B cell (primary cell): ENCODE data around the gene RNH1. TPM values are rescaled to one million over a fixed set of nuclear protein-coding genes. Genes with fewer than 3 reads are reported as not detected.

Experiments used
- ATAC-seq: fragments of 200-7000 bp; cut with Tn5 transposase; one replicate; pipeline ENCODE4 v1.10.0; 2021; ENCODE audit warnings: low read depth, mild to moderate bottlenecking, moderate number of reproducible peaks, moderate library complexity
- CTCF ChIA-PET: fragments of 350-600 bp; sonication (Branson Sonifier 250); formaldehyde crosslinking; loops from one replicate; lab custom pipeline; 2021; ENCODE audit warnings: antibody characterized with exemption, inconsistent platforms; lab: Charles Lee
- POLR2A ChIA-PET: fragments of 350-600 bp; sonication (Branson Sonifier 250); formaldehyde crosslinking; loops from one replicate; lab custom pipeline; 2021; ENCODE audit warnings: antibody characterized with exemption; lab: Charles Lee
- DNase-seq: peaks from one replicate; pipeline ENCODE4 v3.0.0; 2013
- H2AFZ ChIP-seq: 2 replicates; pipeline ENCODE4 v1.6.1; 2012; ENCODE audit warnings: mild to moderate bottlenecking, low read depth, low read length; ENCODE audit not compliant: insufficient read depth, poor library complexity, severe bottlenecking
- H3K27ac ChIP-seq, 2 donors: 1 replicate in 1 of 2; 2 replicates in 1 of 2; pipeline ENCODE4 v1.5.1; 2012 to 2013; ENCODE audit warnings: low read length in 2 of 2, mild to moderate bottlenecking in 2 of 2, moderate library complexity in 1 of 2
- H3K27me3 ChIP-seq, 4 experiments: fragments of 200-600 bp in 1 of 4; sonication (generic) in 1 of 4; replicated peaks in 1 of 4; 1 replicate in 2 of 4; 2 replicates in 2 of 4; pipeline versions ENCODE4 v1.6.1 to v1.7.0; 2013 to 2016; ENCODE audit warnings: low read length in 3 of 4, mild to moderate bottlenecking in 2 of 4, mixed read lengths in 1 of 4, moderate library complexity in 1 of 4; ENCODE audit not compliant: insufficient read depth in 4 of 4, control insufficient read depth in 3 of 4; ENCODE audit errors: control extremely low read depth in 1 of 4
- H3K36me3 ChIP-seq, 2 experiments: replicated peaks in 1 of 2; 1 replicate in 1 of 2; 2 replicates in 1 of 2; pipeline versions ENCODE4 v1.6.1 to v1.7.1; 2013; ENCODE audit warnings: low read length in 1 of 2; ENCODE audit not compliant: insufficient read depth in 2 of 2, control insufficient read depth in 1 of 2; ENCODE audit errors: control extremely low read depth in 1 of 2, extremely low read depth in 1 of 2
- H3K4me1 ChIP-seq, 2 donors: fragments of 200-600 bp in 1 of 2; sonication (generic) in 1 of 2; 1 replicate in 1 of 2; 2 replicates in 1 of 2; pipeline versions ENCODE4 v1.5.1 to v1.6.1; 2013 to 2017; ENCODE audit warnings: low read length in 2 of 2; ENCODE audit not compliant: control insufficient read depth in 2 of 2, insufficient read depth in 2 of 2
- H3K4me2 ChIP-seq: replicated peaks from 2 replicates; pipeline ENCODE3; 2012; ENCODE audit warnings: mild to moderate bottlenecking, low read depth, low read length; ENCODE audit not compliant: poor library complexity, severe bottlenecking
- H3K4me3 ChIP-seq, 5 experiments: fragments of 200-600 bp in 1 of 5; sonication (generic) in 1 of 5; 1 replicate in 3 of 5; 2 replicates in 2 of 5; pipeline versions ENCODE4 v1.5.1 to v1.7.0; 2011 to 2016; ENCODE audit warnings: low read length in 4 of 5, mild to moderate bottlenecking in 4 of 5, low read depth in 2 of 5, control low read depth in 1 of 5, moderate library complexity in 1 of 5; ENCODE audit not compliant: insufficient read depth in 1 of 5; ENCODE audit errors: control extremely low read depth in 1 of 5, extremely low read depth in 1 of 5
- H3K79me2 ChIP-seq: fragments of 200-600 bp; sonication (generic); one replicate; pipeline ENCODE4 v1.6.0; 2016; ENCODE audit warnings: low read length; ENCODE audit not compliant: control insufficient read depth, insufficient read depth
- H3K9ac ChIP-seq: fragments of 200-600 bp; sonication (generic); 2 replicates; pipeline ENCODE4 v1.6.1; 2017; ENCODE audit warnings: mild to moderate bottlenecking, low read length, moderate library complexity
- H3K9me3 ChIP-seq, 3 donors: one replicate each; pipeline versions ENCODE4 v1.6.1 to v1.7.1; 2013; ENCODE audit warnings: low read length in 2 of 3; ENCODE audit not compliant: control insufficient read depth in 2 of 3, insufficient read depth in 1 of 3; ENCODE audit errors: control extremely low read depth in 1 of 3
- H4K20me1 ChIP-seq: 2 replicates; pipeline ENCODE4 v1.6.0; 2012; ENCODE audit warnings: mild to moderate bottlenecking, low read length; ENCODE audit not compliant: insufficient read depth, control insufficient read depth, poor library complexity, severe bottlenecking
- H3K27ac Mint-ChIP-seq: one replicate; pipeline ENCODE4 v1.8.0; 2021; ENCODE audit warnings: mixed read lengths
- H3K27me3 Mint-ChIP-seq: one replicate; pipeline ENCODE4 v1.8.0; 2021; ENCODE audit warnings: mixed read lengths
- H3K4me1 Mint-ChIP-seq: one replicate; pipeline ENCODE4 v1.8.0; 2021; ENCODE audit warnings: mixed read lengths
- H3K4me3 Mint-ChIP-seq: one replicate; pipeline ENCODE4 v1.8.0; 2021; ENCODE audit warnings: mixed read lengths
- H3K9me3 Mint-ChIP-seq: one replicate; pipeline ENCODE4 v1.8.0; 2022; ENCODE audit warnings: mixed read lengths; ENCODE audit not compliant: insufficient read depth
- EZH2 ChIP-seq: IDR thresholded peaks from 2 replicates; pipeline ENCODE4 v1.6.1; 2012; ENCODE audit warnings: borderline replicate concordance, low read depth, mild to moderate bottlenecking, moderate library complexity, low read length; ENCODE audit not compliant: insufficient read depth, poor library complexity, severe bottlenecking
- WGBS: methylation state at CpG from one replicate; pipeline ENCODE4 v1.1.5; 2013; ENCODE audit warnings: missing lambda C conversion rate; ENCODE audit not compliant: insufficient coverage; 5-methylcytosine and 5-hydroxymethylcytosine counted together
- intact Hi-C: fragments of 100-400 bp; cut with micrococcal nuclease; formaldehyde crosslinking; loops from one replicate; pipeline ENCODE4 v1.10.0; 2022
- polyA plus RNA-seq: library from polyadenylated mRNA; depleted of rRNA; stranded (reverse); fragments of >200 nt; gene quantifications from 2 replicates; pipeline ENCODE4 v1.2.3, GENCODE V29; 2012
- total RNA-seq, 2 donors: library from RNA; stranded (reverse); fragments of 120-200 nt in 1 of 2; gene quantifications; 1 replicate in 1 of 2; 2 replicates in 1 of 2; pipeline versions ENCODE4 v1.2.3 to v1.2.4, GENCODE V29; 2013 to 2022
- TF ChIP-seq, protein P1 (sequence below): fragments of 200-600 bp; IDR thresholded peaks from one replicate; pipeline ENCODE4 v1.8.0; 2022; ENCODE audit warnings: antibody characterized with exemption, mild to moderate bottlenecking

Gene RNH1
- total and polyA plus RNA-seq, 2 donors (not counting 1 experiment from before 2014, with no cell fraction given): 81.0 to 159 TPM

DNA sequence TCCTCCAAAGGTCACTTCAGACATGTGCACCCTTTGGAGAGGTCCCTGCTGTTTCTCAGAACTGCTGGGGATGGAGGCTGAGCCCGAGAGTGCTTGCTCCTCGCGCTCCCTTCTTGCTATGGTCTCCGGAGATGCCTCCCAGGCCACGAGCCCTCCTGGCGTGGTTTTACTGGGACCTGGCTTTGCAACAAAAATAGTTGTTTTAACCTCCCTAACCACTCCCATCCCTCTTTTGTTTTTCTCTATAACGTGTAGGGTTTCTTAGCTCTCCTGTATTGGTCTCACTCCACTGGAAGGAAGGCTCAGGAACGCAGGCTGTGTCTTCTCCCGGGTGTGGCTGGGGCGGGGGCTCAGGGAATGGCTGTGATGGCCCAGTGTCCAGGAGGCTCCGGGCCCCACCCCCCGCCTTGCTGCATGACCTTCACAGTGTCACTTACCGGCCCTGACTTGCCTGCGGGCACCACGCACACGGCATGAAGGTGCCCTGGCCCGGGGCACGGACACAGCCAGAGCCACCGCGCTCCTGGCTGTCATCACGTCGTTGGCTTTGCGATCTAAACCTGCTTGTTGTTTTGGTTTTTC lies 51.4 kb downstream of the RNH1 start:
- ATAC-seq (no peak), DNase-seq (no peak)
- intact Hi-C loops: loop anchor here (10.0 kb wide), 1 partner anchor 339 kb away; the partner anchor contains the start of genes CEND1 and SLC25A22
- Mint-ChIP-seq H3K4me3 (no peak overlapping the region), H3K27me3 (no peaks in the 10 kb centered on the region), H3K9me3 (no peaks in the 10 kb centered on the region), H3K27ac (no peak overlapping the region), H3K4me1 (peaks cover 30% of the 10 kb centered on the region)
- no peak overlapping the region for H2AFZ ChIP-seq
- CTCF ChIA-PET: interaction anchor here (0.6 to 1.4 kb wide), 2 partner anchors 7 to 47 kb away, joined by 3 to 5 read pairs; no protein-coding TSS in a partner anchor
- POLR2A ChIA-PET: no interaction called here
- TF ChIP-seq EZH2: no peak
- TF ChIP-seq, protein P1, sequence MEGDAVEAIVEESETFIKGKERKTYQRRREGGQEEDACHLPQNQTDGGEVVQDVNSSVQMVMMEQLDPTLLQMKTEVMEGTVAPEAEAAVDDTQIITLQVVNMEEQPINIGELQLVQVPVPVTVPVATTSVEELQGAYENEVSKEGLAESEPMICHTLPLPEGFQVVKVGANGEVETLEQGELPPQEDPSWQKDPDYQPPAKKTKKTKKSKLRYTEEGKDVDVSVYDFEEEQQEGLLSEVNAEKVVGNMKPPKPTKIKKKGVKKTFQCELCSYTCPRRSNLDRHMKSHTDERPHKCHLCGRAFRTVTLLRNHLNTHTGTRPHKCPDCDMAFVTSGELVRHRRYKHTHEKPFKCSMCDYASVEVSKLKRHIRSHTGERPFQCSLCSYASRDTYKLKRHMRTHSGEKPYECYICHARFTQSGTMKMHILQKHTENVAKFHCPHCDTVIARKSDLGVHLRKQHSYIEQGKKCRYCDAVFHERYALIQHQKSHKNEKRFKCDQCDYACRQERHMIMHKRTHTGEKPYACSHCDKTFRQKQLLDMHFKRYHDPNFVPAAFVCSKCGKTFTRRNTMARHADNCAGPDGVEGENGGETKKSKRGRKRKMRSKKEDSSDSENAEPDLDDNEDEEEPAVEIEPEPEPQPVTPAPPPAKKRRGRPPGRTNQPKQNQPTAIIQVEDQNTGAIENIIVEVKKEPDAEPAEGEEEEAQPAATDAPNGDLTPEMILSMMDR: no peak
- peaks cover 31 to 39% of the 10 kb centered on the region in 2 donors for H3K4me1 ChIP-seq
- no peak overlapping the region for H3K9ac ChIP-seq
- H4K20me1 ChIP-seq: peaks cover 10% of the 10 kb centered on the region
- peaks cover 34% of the 10 kb centered on the region for H3K79me2 ChIP-seq
- no peak overlapping the region for H3K4me3 ChIP-seq
- H3K9me3 ChIP-seq: no peaks in the 10 kb centered on the region
- no peaks in the 10 kb centered on the region for H3K27me3 ChIP-seq
- WGBS: 95% methylated on average over 19 of the region's 23 CpGs
- peaks cover 0 to 15% of the 10 kb centered on the region in 2 experiments for H3K36me3 ChIP-seq
- no peak overlapping the region for H3K27ac ChIP-seq
- H3K4me2 ChIP-seq: no peak overlapping the region

DNA sequence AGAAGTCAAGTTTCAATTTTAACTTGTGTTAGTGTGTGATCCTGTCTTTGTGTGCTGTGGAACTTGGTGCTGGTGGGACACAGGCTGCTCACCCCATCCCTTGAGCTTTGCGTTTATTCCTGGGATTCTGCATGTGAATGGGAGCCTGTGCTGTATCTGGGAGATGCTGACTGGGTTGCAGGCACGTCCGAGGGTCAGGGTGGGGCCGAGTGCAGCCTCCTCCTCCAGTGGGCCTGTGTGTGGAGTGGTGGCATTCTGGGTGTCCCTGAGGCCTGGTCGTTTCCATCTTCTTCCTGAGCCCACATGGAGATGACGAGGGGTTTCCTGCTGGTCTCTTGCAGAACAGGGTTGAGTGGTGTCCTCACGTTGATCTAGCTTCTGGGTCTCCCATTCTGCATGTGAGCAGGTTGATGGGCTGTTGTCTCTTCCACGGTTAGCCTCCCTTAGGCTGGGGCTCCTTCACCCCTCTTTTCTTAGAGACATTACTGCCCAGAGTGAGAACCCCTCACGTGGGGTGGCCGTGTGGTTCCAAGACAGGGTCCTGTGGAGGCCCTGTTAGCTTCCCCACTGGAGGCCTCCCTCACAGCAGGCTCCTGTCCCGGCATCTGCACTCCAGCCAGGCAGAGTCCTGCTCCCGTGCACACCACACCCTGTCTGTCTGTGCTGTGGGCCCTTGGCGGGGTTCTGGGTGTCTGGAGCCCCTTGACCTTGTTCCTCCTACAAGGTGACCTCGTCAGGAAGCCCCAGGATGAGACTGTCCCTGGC lies 52.1 kb downstream of the RNH1 start:
- H3K27ac Mint-ChIP-seq: no peak overlapping the region
- H3K4me2 ChIP-seq: no peak overlapping the region
- peaks cover 37% of the 10 kb centered on the region for H3K79me2 ChIP-seq
- no peak overlapping the region for H2AFZ ChIP-seq
- no peak overlapping the region for H3K27ac ChIP-seq
- no peaks in the 10 kb centered on the region for H3K27me3 ChIP-seq
- no peak overlapping the region for H3K4me3 Mint-ChIP-seq
- ATAC-seq: no peak
- no peaks in the 10 kb centered on the region for H3K9me3 Mint-ChIP-seq
- no peak overlapping the region for H3K9ac ChIP-seq
- POLR2A ChIA-PET: no interaction called here
- TF ChIP-seq, protein P1: no peak
- TF ChIP-seq EZH2: no peak
- no peaks in the 10 kb centered on the region for H3K9me3 ChIP-seq
- peaks cover 31 to 39% of the 10 kb centered on the region in 2 donors for H3K4me1 ChIP-seq
- CTCF ChIA-PET: no interaction called here
- H3K36me3 ChIP-seq: peaks cover 0 to 10% of the 10 kb centered on the region in 2 experiments
- 92% methylated on average over 14 of the region's 14 CpGs for WGBS
- intact Hi-C loops: loop anchor here (10.0 kb wide), 1 partner anchor 340 kb away; the partner anchor contains the start of genes CEND1 and SLC25A22
- DNase-seq: no peak
- peaks cover 32% of the 10 kb centered on the region for H3K4me1 Mint-ChIP-seq
- no peak overlapping the region for H3K4me3 ChIP-seq
- H4K20me1 ChIP-seq: peaks cover 8% of the 10 kb centered on the region
- no peaks in the 10 kb centered on the region for H3K27me3 Mint-ChIP-seq
